ENCODE measurements around the gene CFAP97. TPM values are rescaled to one million over a fixed set of nuclear protein-coding genes. Genes with fewer than 3 reads are reported as not detected.

Gene CFAP97
- total RNA-seq, 1 donor from 2014 or later = 27.5 TPM

GRCh38 chr4:185237175-185237574, 33.4 kb upstream of the CFAP97 start:
- Mint-ChIP-seq H3K27me3 (no peaks in the 10 kb centered on the region), H3K27ac (peak overlapping the region; percentile 46), H3K4me3 (ENCODE audit: low read depth) (no peak overlapping the region), H3K36me3 (ENCODE audit: insufficient read depth) (peaks cover 13% of the 10 kb centered on the region), H3K9me3 (ENCODE audit: low read depth) (peaks cover 10% of the 10 kb centered on the region), H3K4me1 (ENCODE audit: low read depth) (peaks cover 26% of the 10 kb centered on the region)
- no peak for DNase-seq (ENCODE audit: low spot score, unreplicated experiment)
- no peak for TF ChIP-seq CTCF (IDR thresholded peaks at IDR 0.05; ENCODE audit: unreplicated experiment)

GRCh38 chr4:185235843-185236503, 32.2 kb upstream of the CFAP97 start:
- no peak for TF ChIP-seq CTCF (IDR thresholded peaks at IDR 0.05; ENCODE audit: unreplicated experiment)
- DNase-seq (ENCODE audit: low spot score, unreplicated experiment) = no peak
- H3K36me3 Mint-ChIP-seq (ENCODE audit: insufficient read depth) = peaks cover 12% of the 10 kb centered on the region
- peaks cover 6% of the 10 kb centered on the region for H3K9me3 Mint-ChIP-seq (ENCODE audit: low read depth)
- H3K27ac Mint-ChIP-seq = peak overlapping the region; percentile 88
- H3K27me3 Mint-ChIP-seq = no peaks in the 10 kb centered on the region
- H3K4me1 Mint-ChIP-seq (ENCODE audit: low read depth) = peaks cover 26% of the 10 kb centered on the region
- H3K4me3 Mint-ChIP-seq (ENCODE audit: low read depth) = no peak overlapping the region

GRCh38 chr4:185235119-185235842, 31.5 kb upstream of the CFAP97 start:
- H3K4me1 Mint-ChIP-seq (ENCODE audit: low read depth) = peaks cover 26% of the 10 kb centered on the region
- peak overlapping the region; percentile 88 for H3K27ac Mint-ChIP-seq
- peaks cover 12% of the 10 kb centered on the region for H3K36me3 Mint-ChIP-seq (ENCODE audit: insufficient read depth)

GRCh38 chr4:185232370-185232769, 28.6 kb upstream of the CFAP97 start:
- H3K27ac Mint-ChIP-seq = no peak overlapping the region
- no peak for TF ChIP-seq CTCF (IDR thresholded peaks at IDR 0.05; ENCODE audit: unreplicated experiment)
- no peak overlapping the region for H3K4me3 Mint-ChIP-seq (ENCODE audit: low read depth)
- DNase-seq (ENCODE audit: low spot score, unreplicated experiment) = no peak
- H3K9me3 Mint-ChIP-seq (ENCODE audit: low read depth) = no peaks in the 10 kb centered on the region
- no peaks in the 10 kb centered on the region for H3K27me3 Mint-ChIP-seq
- H3K4me1 Mint-ChIP-seq (ENCODE audit: low read depth) = peaks cover 22% of the 10 kb centered on the region
- no peaks in the 10 kb centered on the region for H3K36me3 Mint-ChIP-seq (ENCODE audit: insufficient read depth)

More at GRCh38 chr4:185235119-185235842, 31.5 kb upstream of the CFAP97 start:
- Mint-ChIP-seq H3K4me3 (ENCODE audit: low read depth) (no peak overlapping the region), H3K9me3 (ENCODE audit: low read depth) (peaks cover 6% of the 10 kb centered on the region), H3K27me3 (no peaks in the 10 kb centered on the region)
- no peak for DNase-seq (ENCODE audit: low spot score, unreplicated experiment)
- TF ChIP-seq CTCF (IDR thresholded peaks at IDR 0.05; ENCODE audit: unreplicated experiment) = no peak

- H3K4me3 Mint-ChIP-seq (ENCODE audit: low read depth) = no peak overlapping the region
- TF ChIP-seq CTCF (IDR thresholded peaks at IDR 0.05; ENCODE audit: unreplicated experiment) = no peak
- H3K9me3 Mint-ChIP-seq (ENCODE audit: low read depth) = no peaks in the 10 kb centered on the region
- H3K36me3 Mint-ChIP-seq (ENCODE audit: insufficient read depth) = no peaks in the 10 kb centered on the region
- H3K4me1 Mint-ChIP-seq (ENCODE audit: low read depth) = peaks cover 4% of the 10 kb centered on the region
- no peak overlapping the region for H3K27ac Mint-ChIP-seq
- no peak for DNase-seq (ENCODE audit: low spot score, unreplicated experiment)
- no peaks in the 10 kb centered on the region for H3K27me3 Mint-ChIP-seq
Measured at GRCh38 chr4:185229021-185229818, 25.4 kb upstream of the CFAP97 start.
